Hematopoietic multipotent progenitor cell treated with erythropoietin and hydrocortisone succinate and interleukin-3 and kit ligand, for 4 days (in vitro differentiated cells): ENCODE results near the gene FATE1.
"Not testable (repeated sequence)": the region's sequence is repeated elsewhere in the genome, so short reads cannot be mapped to it uniquely, and the experiment has no call there.

Experiments
- DNase-seq: peaks from one replicate; pipeline ENCODE4 v3.0.0-alpha.2; 2015

The FATE1 gene, protein sequence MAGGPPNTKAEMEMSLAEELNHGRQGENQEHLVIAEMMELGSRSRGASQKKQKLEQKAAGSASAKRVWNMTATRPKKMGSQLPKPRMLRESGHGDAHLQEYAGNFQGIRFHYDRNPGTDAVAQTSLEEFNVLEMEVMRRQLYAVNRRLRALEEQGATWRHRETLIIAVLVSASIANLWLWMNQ

DNA sequence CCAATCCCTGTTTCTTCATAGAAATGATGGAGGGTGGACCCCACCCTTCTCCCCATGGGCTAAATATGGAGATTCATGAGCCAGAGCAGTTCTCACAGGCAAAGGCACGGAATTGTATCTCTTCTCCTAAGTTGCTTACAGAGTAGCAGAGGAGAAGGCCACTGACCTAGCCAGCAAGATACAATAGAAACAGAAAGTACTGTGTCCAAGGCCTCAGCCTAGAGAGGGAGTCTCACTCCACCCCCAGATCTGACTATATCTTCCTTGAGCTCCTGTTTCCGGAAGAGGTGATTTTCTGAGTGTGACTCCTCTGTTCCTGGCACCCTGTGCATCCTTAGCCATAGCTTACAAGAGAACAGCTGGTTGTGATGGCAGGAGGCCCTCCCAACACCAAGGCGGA, at the start of gene FATE1:
TSS of gene FATE1 (plus strand) at position 284 of the 400 bp plus-strand sequence. CDS start at position 369, 85 bp downstream.
- DNase-seq: no peak

DNA sequence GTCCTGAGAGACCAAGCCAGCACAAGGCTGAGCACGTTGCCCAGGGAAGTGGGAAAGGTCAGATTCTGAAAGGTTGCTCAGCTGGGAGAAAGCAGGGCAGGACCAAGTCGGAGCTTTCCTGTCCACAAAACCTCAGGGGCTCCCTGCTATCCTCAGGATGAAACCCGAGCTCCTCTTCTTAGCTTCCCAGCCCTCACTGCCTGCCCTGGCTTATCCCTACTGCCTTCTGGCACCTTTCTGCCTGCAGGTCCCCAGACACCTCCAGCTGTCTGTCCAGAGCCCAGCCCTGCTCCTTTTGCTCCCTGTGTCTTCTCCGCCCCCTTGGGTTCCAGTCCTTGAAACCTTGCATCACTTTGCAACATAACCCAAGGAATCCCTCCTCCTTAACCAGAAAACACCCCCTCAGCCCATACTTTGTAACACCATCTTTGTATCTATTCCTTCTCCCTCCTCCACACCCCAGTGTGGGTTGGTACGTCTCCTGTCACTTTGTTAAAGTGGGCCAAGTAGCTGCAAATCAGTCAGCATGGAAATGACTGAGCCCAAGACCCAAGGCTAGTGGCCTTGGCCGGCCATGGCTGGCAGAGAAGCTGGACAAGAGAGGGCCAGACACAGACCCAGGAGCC, 40.6 kb upstream of the FATE1 start:
- DNase-seq: no peak

DNA sequence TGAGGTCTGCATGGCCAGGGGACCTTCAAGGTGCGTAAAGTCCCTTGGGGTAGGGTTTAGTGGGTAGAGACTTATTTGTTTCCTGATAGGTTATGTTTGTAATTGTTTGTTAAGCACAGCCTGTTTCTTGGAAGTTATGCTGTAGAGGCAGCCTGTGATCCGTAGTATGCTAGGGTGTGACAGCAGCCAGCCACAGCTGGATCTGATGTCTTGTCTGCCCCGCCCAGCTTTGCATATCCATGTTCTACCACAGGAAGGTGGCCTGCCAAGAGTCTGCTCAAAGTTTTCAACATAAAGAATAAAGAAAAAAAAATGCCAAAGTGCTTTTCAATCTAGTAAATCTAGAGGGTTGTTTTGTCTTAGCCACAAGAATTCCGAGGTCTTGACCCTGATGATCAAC, 39.6 kb upstream of the FATE1 start:
- peak; percentile 18 for DNase-seq

DNA sequence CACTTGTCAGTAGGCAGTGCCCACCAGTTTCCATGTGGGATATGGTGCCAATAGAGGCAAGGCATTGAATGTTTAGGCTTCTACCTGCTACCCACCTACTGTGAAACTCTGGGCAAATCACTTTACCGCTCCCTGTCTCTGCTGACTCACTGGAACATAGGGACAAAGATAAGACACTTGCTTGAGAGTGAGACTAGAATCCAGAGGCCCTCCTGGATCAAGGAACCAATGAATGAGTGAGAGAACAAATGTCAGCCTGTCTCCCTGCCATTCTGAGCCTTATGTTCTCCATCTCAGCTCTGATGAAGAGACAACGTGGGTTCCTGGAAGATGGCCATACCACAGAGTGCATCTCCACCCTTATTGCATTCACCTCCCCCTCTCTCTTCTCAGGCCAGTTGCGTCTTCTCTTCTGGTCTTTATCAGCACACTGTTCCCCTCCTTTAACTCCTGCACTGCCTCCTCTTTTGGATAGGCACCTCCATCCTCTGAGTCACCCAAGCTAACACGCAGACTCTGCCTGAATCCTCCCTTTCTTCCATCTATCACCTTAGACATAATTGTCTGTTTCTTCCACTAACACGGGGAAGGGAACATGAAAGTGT, 35.9 kb upstream of the FATE1 start:
- DNase-seq: peak; percentile 61

DNA sequence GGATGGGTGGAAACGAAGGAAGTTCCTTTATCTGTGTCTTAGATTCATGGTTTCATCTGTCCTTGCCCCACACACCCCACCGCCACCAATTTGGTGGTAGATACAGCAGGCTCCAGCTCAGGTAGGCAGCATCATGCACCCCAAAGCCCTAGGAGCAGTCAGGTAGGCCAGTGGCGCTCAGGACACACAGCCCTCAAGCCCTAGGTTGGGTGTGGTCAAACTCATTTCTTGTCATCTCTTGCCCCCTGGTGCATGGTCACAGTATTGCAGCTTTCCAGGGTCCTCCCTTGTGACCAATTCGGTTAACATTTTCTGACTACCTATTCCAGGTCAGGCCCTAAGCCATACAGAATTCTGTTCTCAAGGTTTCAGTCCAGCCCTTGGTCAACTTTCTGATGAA, 35.0 kb upstream of the FATE1 start:
- peak; percentile 69 for DNase-seq

DNA sequence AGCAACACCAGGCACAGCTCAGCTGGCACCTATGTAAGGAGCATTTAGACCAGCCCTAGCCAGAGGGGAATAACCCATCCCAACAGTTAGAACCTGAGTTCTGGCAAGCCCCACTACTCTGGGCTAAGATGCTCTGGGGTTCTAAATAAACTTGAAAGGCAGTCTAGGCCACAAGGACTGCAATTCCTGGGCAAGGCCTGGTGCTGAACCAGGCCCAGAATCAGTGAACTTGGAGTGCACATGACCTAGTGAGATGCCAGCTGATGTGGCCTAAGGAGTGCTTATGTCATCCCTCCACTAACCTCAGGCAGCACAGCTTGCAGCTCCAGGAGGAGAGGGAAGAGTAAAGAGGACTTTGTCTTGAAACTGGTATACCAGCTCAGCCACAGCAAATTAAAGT, 28.2 kb upstream of the FATE1 start:
- DNase-seq: no peak

DNA sequence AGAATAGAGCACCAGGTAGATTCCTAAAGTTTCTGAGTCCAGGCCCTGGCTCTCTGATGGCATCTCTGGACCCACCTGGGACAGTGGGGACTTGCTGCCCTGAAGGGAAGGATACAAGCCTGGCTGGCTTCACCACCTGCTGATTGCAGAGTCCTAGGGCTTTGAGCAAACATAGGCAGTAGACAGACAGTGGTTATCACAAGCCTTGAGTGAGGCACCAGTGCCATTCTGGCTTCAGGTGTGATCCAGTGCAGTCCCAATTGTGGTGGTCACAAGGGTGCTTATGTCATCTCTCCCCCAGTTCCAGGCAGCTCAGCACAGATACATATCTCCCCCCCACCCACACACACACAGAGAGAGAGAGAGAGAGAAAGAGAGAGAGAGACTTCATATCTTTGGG, 27.1 kb upstream of the FATE1 start:
- DNase-seq: no peak

DNA sequence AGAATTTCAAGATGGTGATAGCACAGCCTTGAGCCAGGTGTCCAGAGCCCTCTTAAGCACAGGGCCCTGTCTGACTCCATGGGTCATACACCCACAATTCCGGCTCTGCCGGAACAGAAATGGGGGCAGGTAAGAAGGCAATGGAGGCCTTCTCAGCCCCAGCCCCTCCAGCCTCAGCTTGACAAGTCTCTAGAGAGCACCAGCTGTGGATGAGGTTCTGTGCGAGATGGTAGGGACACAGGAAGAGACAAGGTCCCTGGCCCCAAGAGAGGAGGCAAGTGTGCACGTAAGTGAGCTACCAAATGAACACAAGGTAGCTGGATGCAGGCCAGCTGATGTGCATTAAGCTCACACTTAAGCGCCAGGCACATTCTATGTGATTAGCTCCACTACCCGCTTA, 23.0 kb upstream of the FATE1 start:
- DNase-seq: no peak

DNA sequence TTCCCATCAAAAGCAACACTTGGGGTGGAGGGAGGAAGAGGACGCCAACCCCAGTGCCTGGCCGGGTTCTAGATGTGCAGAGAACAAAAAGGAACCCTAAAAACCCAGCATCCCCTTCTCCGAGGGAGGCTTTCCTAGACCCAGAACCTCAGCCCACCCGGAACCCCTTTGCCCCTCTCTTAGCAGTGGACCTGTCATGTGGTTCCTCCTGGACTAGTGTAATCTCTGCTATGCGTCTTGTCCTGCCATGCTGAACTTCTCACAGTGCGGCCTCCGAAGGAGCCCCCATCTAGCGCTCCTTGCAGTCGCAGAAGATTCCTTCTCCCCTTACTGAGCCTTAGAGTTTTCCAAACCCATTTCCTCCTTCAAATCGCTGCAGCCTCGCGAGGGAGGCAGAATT, 21.7 kb upstream of the FATE1 start:
- no peak for DNase-seq

DNA sequence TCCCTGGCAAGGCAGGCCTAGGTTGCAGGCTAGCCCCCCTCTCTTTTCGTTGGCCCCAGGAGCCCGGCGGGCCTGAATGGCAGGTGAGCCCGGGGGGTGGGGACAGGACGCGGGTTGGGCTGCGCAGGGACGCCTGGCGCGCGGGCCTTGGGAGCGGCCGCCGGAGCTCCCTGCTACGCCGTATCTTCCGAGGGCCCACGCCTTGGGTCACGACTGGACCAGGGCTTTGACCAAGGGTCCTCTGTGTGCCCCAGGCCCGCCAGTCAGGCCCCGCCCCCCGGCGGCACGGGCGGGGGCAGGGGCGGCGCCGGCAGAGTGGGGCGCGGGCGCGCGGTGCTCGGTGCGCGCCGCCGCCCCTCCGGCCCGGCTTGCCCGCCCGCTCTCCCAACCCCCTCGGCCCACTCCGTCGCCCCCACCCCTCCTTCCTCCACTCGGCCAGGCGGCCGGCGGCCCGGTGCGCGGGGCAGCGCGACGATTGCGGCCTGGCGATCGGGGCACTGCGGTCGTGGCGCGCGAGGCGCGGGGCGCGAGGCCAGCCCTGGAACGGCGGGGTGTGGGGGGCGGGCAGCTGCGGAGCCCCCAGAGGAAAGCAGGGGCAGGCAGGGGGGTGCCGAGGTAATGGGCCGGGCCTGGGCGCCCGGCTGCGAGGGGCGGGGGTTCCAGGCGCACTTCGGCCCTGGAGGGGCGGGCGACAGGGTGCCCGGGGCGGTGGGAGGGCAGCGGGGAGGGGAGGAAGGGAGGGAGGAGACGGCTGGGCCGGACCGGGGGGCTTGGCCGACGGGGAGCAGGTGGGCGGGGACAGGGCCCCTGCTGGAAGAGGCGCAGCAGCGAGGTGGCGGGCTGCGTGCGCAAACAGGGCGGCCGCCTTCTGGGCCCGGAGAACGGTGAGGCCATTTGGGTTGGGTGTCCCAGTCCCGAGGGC, 20.9 kb upstream of the FATE1 start, which contains the start of gene PRRG3:
TSS of gene PRRG3 (plus strand) at position 798 of the 922 bp plus-strand sequence. CDS start 3,357 bp downstream, outside the sequence.
- no peak for DNase-seq

DNA sequence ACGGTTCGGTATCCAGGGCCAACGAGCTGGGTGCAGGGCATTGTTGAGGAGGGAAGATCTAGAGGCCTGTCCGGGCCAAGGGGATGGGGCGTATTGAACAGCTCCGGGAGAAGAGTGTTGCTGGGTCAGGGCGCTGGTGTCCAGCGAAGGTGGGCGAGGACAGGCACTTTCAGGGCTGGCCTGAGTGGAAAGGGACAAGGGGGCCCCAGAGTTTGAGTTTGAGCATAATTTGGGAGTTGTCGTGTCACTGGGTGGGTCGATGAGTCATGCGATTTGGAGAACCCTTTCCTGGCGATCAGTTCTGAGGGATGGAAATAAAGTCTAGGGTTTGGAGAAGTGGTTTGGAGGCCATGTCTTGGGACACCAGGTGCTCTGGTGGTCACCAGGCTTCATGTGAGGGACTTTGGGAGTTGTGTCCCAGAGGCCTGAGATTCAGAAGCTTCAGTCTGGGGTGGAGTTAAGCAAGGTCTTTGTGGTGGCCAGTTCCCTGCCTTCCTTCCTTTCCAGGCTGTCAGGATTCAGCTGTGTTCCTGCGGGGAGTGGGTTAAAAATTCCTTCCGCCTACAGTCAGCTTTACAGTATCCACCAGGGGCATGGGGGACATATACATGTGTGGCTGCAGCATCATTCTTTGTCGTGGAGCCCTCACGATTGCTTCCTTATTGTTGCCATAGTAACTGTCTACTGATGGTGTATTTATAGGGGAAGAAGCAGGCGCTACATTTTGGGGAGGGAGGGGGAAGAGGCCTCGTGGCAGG, 20.1 kb upstream of the FATE1 start:
- no peak for DNase-seq

DNA sequence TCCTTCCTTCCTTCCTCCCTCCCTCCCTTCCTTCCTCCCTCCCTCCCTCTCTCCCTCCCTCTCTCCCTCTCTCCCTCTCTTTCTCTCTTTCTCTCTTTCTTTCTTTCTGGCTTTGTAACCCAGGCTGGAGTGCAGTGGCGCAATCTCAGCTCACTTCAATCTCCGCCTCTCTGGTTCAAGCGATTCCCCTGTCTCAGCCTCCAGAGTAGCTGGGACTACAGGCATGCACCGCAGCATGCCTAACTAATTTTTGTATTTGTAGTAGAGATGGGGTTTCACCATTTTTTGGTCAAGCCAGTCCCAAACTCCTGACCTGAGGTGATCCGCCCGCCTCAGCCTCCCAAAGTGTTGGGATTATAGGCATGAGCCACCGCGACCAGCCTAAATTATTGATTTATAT, 18.8 kb upstream of the FATE1 start:
- DNase-seq: not testable (repeated sequence)

DNA sequence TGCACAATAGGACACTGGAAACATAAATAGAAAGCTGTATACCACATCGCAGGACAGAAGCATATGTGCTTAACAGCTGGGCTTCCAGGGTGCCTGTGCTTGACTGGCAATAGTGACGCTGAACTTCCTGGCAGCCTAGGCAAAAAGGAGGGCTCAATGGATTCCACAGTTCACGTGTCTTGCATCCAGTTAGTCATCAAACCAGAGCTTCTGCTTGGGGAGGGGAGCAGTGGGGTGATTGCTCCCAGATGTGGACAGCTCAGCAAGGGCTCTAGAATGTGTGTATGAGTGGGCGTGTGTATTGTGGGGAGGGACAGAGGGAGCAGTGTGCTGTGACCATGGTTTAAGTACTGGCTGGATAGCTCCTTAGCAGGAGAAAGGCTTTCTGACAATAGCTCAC, 18.3 kb upstream of the FATE1 start:
- DNase-seq: no peak

DNA sequence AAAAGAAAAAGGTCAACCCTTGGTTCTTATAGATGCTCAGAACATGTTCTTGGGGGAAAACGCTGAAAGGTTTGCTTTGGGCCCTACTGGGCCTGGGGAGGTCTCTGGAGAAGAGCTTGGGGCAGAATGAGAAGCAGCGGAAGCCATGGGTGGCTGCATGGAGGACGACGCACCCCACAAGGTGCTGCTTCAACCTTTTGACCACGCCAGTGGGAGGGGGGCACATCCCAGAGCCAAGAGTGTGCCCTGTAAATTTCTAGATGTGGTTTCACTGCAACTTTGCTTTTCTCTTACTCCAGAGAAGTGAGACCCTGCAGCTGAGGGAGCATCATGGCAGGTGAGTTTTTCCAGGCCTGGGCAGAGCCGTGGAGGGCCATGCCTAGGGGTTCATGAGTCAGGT, 17.4 kb upstream of the FATE1 start:
- no peak for DNase-seq

DNA sequence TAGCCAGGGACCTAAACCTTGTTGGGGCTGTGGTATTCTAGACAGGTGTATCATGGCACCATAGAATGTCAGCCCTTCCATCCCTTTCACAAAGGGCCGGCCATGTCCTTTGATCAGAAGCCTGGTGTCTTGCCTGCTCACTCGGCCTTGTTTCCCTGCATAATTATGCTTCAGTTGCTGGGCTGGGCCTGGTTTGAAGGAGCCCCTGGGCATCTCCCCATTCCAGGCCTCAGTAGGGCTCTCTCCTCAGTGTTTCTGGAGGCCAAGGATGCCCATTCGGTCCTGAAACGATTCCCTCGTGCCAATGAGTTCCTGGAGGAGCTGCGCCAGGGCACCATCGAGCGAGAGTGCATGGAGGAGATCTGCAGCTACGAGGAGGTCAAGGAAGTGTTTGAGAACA, 16.1 kb upstream of the FATE1 start:
- DNase-seq: no peak

DNA sequence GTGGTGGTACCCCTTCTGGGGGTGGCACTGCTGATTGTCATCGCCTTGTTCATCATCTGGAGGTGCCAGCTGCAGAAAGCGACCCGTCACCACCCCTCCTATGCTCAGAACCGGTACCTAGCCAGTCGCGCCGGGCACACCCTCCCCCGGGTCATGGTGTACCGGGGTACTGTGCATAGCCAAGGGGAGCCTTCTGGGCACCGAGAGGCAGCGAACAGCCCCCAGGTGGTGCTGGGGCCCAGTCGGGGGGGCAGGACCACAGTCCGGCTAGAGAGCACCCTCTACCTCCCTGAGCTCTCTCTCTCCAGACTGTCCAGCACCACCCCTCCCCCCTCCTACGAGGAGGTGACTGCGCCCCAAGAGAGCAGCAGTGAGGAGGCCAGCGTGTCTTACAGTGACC, 15.3 kb upstream of the FATE1 start:
- no peak for DNase-seq

DNA sequence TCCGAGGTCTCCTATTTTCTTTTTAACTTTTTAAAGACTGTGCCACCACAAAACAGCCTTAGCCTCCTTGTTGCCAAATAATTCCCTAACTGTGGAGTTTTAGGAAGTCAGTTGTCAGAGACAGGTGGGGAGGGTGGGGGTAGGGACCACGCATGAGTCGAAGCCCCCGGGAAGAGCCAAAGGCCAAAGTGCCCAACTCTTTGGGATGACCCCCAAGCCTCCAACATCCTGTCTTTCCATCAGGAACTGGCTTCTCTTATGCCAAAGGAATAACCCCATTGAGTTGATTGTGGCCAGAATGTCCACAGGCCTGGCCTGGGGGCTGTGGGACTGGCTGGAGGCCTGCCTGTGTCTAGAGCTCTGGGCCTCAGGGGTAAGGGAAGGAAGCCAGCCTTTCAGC, 14.8 kb upstream of the FATE1 start:
- no peak for DNase-seq

DNA sequence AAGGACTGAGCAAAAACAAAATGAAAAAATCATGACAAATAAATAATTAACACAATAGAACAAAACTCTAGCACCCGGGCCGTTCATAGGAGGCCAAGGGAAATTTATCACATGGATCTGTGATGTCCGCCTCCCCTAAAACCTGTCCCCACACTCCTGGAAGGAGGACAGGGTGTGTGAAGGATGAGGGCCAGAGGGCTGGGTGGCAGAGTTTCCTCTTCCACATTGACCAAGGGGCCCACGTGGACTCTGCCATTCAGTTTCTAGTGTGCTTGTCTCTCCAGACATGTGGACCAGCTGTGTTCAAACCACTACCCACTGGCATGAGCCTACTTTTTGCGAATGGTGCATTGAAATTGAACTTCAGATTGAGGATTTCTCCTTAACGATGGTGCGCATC, 14.3 kb upstream of the FATE1 start:
- no peak for DNase-seq

DNA sequence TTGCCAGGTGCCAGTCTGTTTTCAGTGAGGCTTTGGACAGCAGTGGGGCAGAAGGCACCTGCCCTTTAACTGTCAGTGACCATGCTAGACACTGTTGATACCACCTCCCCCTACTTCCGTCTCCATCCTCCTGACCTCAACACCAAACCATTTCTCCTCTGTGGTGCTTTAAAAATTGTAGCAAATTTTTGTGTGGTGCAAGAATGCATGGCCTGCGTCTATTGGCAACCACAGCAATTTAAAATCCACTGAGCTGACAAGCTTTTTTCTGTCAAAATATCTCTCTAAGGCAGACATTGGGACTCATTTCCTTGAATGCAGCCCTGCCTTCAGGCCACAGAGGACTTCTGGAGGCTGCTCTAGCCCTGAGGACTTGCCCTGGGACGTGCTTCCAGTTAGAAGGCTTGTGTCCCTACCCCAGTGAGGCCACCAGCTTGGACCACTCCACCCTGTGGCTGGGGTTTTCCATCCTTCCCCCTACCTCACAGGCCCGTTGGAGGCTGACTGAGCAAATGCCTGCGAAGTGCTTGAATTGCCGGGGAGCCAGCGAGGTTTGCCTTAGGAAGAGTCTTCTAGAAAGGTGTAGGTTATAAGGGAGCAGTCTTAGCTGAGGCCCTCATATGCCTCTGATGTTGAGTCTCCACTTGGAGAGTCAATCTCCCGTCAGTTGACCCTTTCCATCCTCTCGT, 13.7 kb upstream of the FATE1 start:
- no peak for DNase-seq

DNA sequence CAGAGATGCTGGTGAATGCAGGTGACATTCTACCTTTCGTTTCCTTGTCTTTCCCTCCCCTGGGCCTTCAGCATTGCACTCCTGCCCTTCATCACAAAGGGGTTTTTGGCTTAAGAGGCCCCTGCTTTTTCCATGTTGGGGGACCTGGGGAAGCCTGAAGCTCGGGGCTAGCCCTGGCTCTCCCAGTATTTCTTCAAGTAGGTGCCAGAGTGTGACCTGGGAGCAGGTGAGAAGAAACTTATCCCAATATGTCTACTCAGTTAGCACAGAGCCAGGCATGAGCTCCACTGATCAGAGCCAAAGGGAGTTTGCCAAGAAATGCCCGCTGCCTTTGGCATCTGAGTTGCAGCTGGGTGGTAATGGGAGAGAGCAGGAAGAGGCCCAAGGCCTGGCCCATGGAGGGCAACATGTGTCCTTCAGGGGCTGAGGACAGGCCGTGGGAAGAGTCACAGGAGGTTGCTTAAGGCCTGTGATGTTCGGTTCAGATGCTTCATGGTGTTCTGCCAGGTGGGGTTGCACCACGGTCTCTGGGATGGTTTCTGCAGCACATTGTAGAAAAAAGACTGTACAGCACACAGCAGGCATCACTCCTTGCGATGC, 13.0 kb upstream of the FATE1 start:
- no peak for DNase-seq

DNA sequence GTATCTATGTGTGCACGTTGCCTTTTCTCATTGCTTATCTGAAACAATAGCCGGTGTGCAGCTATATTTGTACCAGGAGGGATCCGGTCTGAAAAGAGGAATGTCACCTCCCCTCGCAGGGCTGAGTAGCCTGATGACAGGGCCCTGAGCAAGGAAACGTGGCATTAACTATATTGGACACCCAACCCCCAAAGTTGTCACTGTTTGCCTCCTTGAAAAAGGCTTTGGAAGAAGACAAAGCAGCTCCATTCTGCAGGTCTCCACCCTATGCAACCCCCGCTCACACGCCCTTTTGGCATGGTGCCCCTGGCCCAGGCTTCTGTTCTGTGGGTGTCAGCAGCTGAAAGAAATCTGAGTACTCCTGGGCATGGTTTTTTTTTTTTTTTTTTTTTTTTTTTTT, 12.3 kb upstream of the FATE1 start:
- DNase-seq: no peak
